Measurements from ENCODE around the gene MCRIP2.
"Not testable (repeated sequence)": the region's sequence is repeated elsewhere in the genome, so short reads cannot be mapped to it uniquely, and the experiment has no call there.

The MCRIP2 gene

DNA sequence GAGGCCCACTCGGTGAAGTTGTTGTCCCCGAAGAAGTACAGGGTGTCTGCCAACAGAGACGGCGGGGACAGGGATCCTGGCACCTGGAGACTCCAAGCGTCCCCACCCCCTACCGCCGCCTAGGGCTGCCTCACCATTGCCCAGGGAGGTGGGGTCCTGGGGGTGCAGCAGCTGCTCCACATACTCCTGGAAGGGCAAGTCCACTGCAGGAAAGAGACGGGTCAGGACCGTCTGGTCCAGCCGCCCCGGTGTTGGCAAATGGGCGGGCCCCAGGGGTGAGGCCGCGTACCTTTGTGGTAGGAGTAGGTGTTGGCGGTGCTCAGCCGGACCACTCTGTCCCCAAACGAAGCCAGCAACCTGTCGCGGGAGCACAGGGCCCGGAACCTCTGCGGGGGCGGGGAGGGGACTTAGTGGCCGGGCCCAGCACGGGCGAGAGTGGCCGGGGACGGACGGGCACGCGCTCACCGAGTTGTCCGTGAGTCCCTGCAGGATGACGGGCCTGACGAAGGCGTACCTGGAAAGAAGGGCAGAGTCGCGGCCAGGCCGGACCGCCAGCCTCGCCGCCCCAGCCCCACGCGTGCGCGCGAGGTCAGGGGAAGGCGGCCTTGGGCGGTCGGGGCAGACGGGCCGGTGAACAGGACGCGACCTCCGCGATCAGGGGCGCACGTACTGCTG is 41.9 kb downstream of the MCRIP2 start:
- DNase-seq: no peak

DNA sequence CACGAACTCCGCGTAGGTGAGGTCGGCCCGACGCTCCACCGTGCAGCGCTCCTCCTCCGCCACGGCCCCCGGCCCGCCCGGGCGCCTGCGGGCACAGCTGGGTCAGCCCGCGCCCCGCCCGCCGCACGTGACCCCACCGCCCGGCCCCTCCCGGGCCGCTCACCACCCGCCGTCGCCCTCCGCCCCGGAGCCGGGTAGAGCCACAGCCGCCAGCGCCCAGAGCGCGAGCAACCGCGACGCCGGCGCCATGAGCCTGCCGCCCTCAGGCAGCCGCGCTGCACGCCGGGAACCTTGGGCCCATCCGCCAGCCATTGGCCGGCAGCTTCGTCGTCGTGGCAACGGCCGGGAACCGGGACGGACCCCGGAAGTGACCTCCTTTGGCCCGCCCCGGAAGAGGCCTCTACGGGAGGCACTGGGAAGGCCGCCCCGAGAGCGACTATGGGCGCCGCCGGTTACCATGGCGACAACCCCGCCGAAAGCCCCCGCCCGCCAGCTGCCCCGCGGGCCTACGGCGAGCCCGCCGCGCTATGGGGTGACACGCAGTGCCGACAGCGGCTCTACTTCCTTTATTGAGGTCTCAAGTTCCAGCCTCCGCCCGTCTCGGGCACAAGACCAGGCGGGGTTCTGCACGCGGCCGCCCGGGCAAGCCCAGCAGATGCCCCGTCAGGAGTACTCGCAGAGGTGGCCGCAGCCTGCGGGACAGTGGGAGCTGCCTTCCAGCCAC is 42.6 kb downstream of the MCRIP2 start, which contains the start of gene JMJD8:
JMJD8 (minus strand) TSS at position 264 of the 724 bp plus-strand sequence; CDS start at position 249, 15 bp downstream.
- peak; percentile 96 for DNase-seq

- DNase-seq: peak; percentile 86
Observed at GRCh38 chr16:684961-685696, 43.5 kb downstream of the MCRIP2 start.

GRCh38 chr16:685967-686366 is 44.3 kb downstream of the MCRIP2 start:
- DNase-seq: peak; percentile 49

DNA sequence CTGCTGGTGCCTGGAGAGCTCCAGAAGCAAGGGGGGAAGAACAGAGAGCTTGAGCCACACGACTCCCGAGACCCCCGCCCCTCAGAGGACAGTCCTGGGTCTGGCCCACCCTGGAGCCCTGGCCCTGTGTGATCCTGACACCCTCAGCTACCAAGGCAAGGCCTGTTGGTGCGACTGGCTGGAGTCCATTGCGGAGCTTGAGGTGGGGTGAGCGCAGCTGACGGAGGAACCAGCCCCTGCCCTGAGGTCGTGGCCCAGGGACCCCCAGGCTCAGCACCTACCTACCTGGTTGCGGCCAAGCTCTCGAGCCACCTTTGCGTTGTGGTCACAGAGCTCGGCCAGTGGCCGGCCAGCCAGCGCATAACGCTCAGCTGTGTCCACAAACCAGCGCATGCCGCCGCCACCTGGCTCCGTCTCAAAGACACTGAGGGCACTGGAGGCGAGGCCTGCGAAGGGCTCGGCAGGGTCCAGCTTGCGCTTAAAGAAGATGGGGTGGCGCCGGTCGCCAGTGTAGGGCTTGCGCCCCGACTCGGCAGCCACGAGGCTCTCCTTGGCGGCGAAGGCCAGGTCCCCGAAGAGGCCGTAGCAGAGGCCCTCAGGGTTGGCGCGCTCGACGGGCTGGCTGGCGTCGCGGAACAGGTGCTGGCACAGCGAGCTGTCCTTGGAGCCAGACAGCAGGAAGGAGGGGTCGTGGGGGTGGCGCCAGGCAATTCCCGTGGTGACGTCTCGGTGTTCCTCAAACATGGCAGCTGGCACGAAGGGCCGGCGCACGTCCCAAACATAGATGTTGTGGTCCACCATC is 45.0 kb downstream of the MCRIP2 start:
- DNase-seq: no peak

- DNase-seq: no peak
Observed at GRCh38 chr16:687499-687898, 45.9 kb downstream of the MCRIP2 start.

- DNase-seq: no peak
Observed at GRCh38 chr16:689175-689897, 47.7 kb downstream of the MCRIP2 start.

DNA sequence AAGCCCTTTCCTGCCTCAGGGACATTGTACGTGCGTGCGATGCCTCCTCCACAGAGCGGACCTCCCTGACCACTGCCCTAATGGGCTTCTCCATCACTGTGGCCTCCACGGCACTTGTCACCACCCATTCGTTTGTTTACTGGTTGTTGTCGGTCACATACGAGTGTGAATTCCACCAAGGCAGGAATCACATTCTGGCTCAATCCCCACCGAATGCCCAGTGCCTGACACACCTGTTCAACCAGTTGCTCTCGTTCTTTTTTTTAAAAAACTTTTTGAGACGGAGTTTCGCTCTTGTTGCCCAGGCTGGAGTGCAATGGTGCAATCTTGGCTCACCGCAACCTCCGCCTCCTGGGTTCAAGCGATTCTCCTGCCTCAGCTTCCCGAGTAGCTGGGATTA is 49.6 kb downstream of the MCRIP2 start:
- not testable (repeated sequence) for DNase-seq

DNA sequence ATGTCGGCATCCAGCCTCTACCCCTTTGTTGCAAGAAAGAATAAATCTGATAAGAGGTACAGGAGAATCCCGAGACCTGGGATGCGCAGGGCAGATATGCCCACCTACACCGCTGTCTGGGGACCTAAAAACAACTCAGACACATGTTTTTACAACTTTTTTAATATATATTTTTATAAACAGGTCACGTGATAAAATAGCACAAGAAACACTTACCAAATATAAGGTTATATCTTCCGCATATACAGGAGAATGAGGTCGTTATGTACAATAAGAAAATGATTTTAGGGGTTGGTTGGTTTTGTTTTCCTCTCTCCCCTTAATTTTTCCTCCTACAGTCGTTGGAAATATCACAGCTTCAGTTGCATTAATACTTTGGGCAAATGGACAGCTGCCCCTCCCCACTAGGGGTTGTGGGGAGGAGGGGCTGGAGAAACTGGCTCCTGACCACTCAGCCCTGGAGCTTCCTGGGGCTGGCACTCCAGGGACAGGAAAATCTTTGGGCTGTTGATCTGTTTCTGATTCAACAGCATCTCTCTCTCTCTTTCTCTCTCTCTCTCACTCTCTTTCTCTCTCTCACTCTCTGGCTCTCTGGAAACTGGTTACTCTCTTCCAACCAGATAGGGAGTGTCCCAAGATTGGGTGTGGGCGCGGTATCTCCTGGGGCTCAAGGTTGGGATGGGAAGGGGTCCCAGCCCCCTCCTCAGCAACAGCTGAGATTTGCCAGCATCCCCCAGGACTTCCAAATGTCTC is 50.9 kb downstream of the MCRIP2 start:
- DNase-seq: no peak

- DNase-seq: no peak
Observed at GRCh38 chr16:693364-693763, 51.7 kb downstream of the MCRIP2 start.

DNA sequence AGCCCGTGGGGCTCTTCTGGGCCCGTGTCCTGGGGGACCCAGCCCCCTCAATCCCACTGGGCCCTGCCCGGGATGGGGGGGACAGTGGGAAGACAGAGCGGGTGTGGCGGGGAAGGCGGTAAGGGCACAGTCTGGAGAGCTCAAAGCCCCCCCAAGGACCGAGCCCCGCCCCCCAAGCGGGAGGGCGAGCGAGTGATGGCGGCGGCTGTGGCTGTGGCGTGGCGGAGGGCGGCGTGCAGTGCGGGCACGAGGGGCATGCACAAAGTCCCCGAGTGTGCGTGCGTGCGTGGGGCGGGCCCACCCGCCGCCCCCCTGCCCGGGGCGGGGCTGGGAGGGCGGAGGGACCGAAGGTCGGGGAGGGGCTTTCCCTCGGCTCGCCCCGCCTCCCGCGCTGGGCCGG is 52.1 kb downstream of the MCRIP2 start:
- no peak for DNase-seq

GRCh38 chr16:694187-694862 is 52.7 kb downstream of the MCRIP2 start:
- no peak for DNase-seq

DNA sequence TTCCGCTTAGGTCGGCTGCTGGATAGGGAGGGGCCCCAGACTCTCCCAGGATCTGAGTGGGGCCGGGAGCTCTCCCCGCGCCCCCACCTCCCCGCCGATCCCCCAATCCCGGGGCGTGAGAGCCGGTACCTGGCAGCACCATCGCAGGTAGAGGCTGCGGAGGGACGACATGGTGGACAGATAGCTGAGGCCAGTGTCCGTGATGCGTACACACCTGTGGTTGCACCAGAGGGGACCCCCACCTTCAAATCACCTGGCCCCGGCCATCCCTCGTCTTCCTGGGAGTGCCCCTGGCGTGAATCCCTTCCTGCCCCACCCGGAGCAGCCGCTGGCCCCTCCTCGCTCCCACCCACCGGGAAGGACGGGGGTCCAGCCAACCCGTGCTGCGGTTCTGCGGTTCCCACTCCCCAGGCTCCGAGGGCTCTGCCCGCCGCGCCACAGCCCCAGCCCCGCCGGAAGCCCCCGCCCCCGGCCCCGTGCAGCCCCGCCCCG is 53.3 kb downstream of the MCRIP2 start:
- no peak for DNase-seq

- DNase-seq: peak; percentile 95
Observed at GRCh38 chr16:695355-696089, 53.9 kb downstream of the MCRIP2 start.
